Measurements from ENCODE around the gene BLOC1S4.
"Not testable (repeated sequence)": the region's sequence is repeated elsewhere in the genome, so short reads cannot be mapped to it uniquely, and the experiment has no call there.

The BLOC1S4 gene

GRCh38 chr4:6734165-6734786 is 18.3 kb downstream of the BLOC1S4 start:
- DNase-seq (ENCODE audit: low read depth in 1 of 2, low spot score in 1 of 2): no peak

GRCh38 chr4:6739920-6740319 is 23.9 kb downstream of the BLOC1S4 start:
- DNase-seq (ENCODE audit: low read depth in 1 of 2, low spot score in 1 of 2): no peak

GRCh38 chr4:6740347-6740746 is 24.4 kb downstream of the BLOC1S4 start:
- no peak for DNase-seq (ENCODE audit: low read depth in 1 of 2, low spot score in 1 of 2)

- no peak for DNase-seq (ENCODE audit: low read depth in 1 of 2, low spot score in 1 of 2)
Observed at GRCh38 chr4:6742507-6742906, 26.5 kb downstream of the BLOC1S4 start.

- no peak for DNase-seq (ENCODE audit: low read depth in 1 of 2, low spot score in 1 of 2)
Observed at GRCh38 chr4:6742989-6743388, 27.0 kb downstream of the BLOC1S4 start.

GRCh38 chr4:6746721-6747293 is 30.8 kb downstream of the BLOC1S4 start:
- DNase-seq (ENCODE audit: low read depth in 1 of 2, low spot score in 1 of 2): no peak

- no peak for DNase-seq (ENCODE audit: low read depth in 1 of 2, low spot score in 1 of 2)
Observed at GRCh38 chr4:6747294-6748051, 31.5 kb downstream of the BLOC1S4 start.

GRCh38 chr4:6748286-6748685 is 32.3 kb downstream of the BLOC1S4 start:
- DNase-seq (ENCODE audit: low read depth in 1 of 2, low spot score in 1 of 2): no peak

GRCh38 chr4:6749340-6750171 is 33.6 kb downstream of the BLOC1S4 start:
- DNase-seq (ENCODE audit: low read depth in 1 of 2, low spot score in 1 of 2): no peak

GRCh38 chr4:6750286-6751221 is 34.6 kb downstream of the BLOC1S4 start:
- DNase-seq (ENCODE audit: low read depth in 1 of 2, low spot score in 1 of 2): no peak

- no peak for DNase-seq (ENCODE audit: low read depth in 1 of 2, low spot score in 1 of 2)
Observed at GRCh38 chr4:6751611-6752485, 35.9 kb downstream of the BLOC1S4 start.

- no peak for DNase-seq (ENCODE audit: low read depth in 1 of 2, low spot score in 1 of 2)
Observed at GRCh38 chr4:6752486-6752829, 36.5 kb downstream of the BLOC1S4 start.

- DNase-seq (ENCODE audit: low read depth in 1 of 2, low spot score in 1 of 2): no peak
Observed at GRCh38 chr4:6753103-6753560, 37.2 kb downstream of the BLOC1S4 start.

GRCh38 chr4:6753891-6754290 is 37.9 kb downstream of the BLOC1S4 start:
- DNase-seq (ENCODE audit: low read depth in 1 of 2, low spot score in 1 of 2): no peak

- DNase-seq (ENCODE audit: low read depth in 1 of 2, low spot score in 1 of 2): no peak
Observed at GRCh38 chr4:6754481-6755087, 38.6 kb downstream of the BLOC1S4 start.

GRCh38 chr4:6755088-6755753 is 39.2 kb downstream of the BLOC1S4 start:
- no peak for DNase-seq (ENCODE audit: low read depth in 1 of 2, low spot score in 1 of 2)

GRCh38 chr4:6756345-6756744 is 40.4 kb downstream of the BLOC1S4 start:
- not testable (repeated sequence) for DNase-seq (ENCODE audit: low read depth in 1 of 2, low spot score in 1 of 2)

GRCh38 chr4:6758728-6759127 is 42.8 kb downstream of the BLOC1S4 start:
- no peak for DNase-seq (ENCODE audit: low read depth in 1 of 2, low spot score in 1 of 2)

- no peak for DNase-seq (ENCODE audit: low read depth in 1 of 2, low spot score in 1 of 2)
Observed at GRCh38 chr4:6760865-6761264, 44.9 kb downstream of the BLOC1S4 start.

All from activated CD4-positive, alpha-beta T cell treated with anti-CD3 and anti-CD28 coated beads, Interleukin-2, amount 50 U/mL, for 24 hours (primary cell).